HepG2 (cell line): ENCODE measurements around the gene HYDIN.
"Not testable (repeated sequence)": the region's sequence is repeated elsewhere in the genome, so short reads cannot be mapped to it uniquely, and the experiment has no call there.

Experiments
- CREB1 ChIP-seq, 2 experiments: fragments of 450-650 bp in 1 of 2; IDR thresholded peaks; 2 replicates each; pipeline ENCODE4 v1.6.1; 2016 to 2017; ENCODE audit warnings: control low read depth in 1 of 2, mild to moderate bottlenecking in 1 of 2, missing compliant biosample characterization in 1 of 2, missing genetic modification characterization in 1 of 2
- EZH2 ChIP-seq: conservative IDR thresholded peaks from 2 replicates; pipeline ENCODE4 v1.6.1; 2012; ENCODE audit warnings: mild to moderate bottlenecking, low read depth, low read length, moderate library complexity
- MAFK ChIP-seq, 2 experiments: IDR thresholded peaks in 1 of 2; conservative IDR thresholded peaks in 1 of 2; 2 replicates each; pipeline ENCODE4 v1.6.1; 2011; ENCODE audit warnings: improper control_type of control experiment in 2 of 2, low read length in 2 of 2
- NBN ChIP-seq: fragments of 450-650 bp; conservative IDR thresholded peaks from 2 replicates; pipeline ENCODE4 v1.6.1; 2017
- NFATC3 ChIP-seq: sonication (generic); formaldehyde crosslinking; IDR thresholded peaks from 2 replicates; pipeline ENCODE4 v1.5.1; 2020; ENCODE audit warnings: mild to moderate bottlenecking, missing genetic modification reagents
- POLR2A ChIP-seq, 2 experiments: IDR thresholded peaks; 2 replicates each; pipeline ENCODE4 v1.6.1; 2011; ENCODE audit warnings: low read depth in 2 of 2, low read length in 2 of 2, mild to moderate bottlenecking in 1 of 2, moderate library complexity in 1 of 2; ENCODE audit not compliant: insufficient read depth in 1 of 2
- SATB2 ChIP-seq: sonication (generic); formaldehyde crosslinking; IDR thresholded peaks from 2 replicates; pipeline ENCODE4 v1.5.0; 2020; ENCODE audit warnings: missing genetic modification reagents
- TEAD2 ChIP-seq: sonication (generic); formaldehyde crosslinking; IDR thresholded peaks from 2 replicates; pipeline ENCODE4 v1.9.0; 2021; ENCODE audit warnings: missing genetic modification reagents
- ZFP36 ChIP-seq: fragments of 150-350 bp; IDR thresholded peaks from 2 replicates; pipeline ENCODE4 v1.6.1; 2018; ENCODE audit warnings: borderline replicate concordance, low read length, low read depth; ENCODE audit not compliant: partially characterized antibody
- ZFX ChIP-seq: sonication (generic); formaldehyde crosslinking; IDR thresholded peaks from 2 replicates; pipeline ENCODE4 v1.4.0; 2020; ENCODE audit warnings: mild to moderate bottlenecking, low read depth, missing genetic modification reagents, moderate library complexity
- ZNF414 ChIP-seq: sonication (generic); formaldehyde crosslinking; IDR thresholded peaks from 2 replicates; pipeline ENCODE4 v1.5.0; 2020; ENCODE audit warnings: missing genetic modification reagents
- ZNF782 ChIP-seq: sonication (generic); formaldehyde crosslinking; IDR thresholded peaks from 2 replicates; pipeline ENCODE4 v1.4.0; 2020; ENCODE audit warnings: missing genetic modification reagents, mild to moderate bottlenecking, borderline replicate concordance

GRCh38 chr16:70818088-70818487 is 412.4 kb downstream of the HYDIN start:
- TF ChIP-seq EZH2; ZFX; ZNF782 (CRISPR knock-in tag); SATB2 (CRISPR knock-in tag); CREB1 (IDR thresholded peaks at IDR 0.05); CREB1 (CRISPR knock-in tag; IDR thresholded peaks at IDR 0.05); NFATC3 (CRISPR knock-in tag); ZFP36; MAFK (conservative IDR thresholded peaks at IDR 0.05 in 1 of 2, IDR thresholded peaks at IDR 0.05 in 1 of 2; ENCODE audit: low read length in 2 of 2); POLR2A (IDR thresholded peaks at IDR 0.05; ENCODE audit: insufficient read depth in 1 of 2, low read depth in 2 of 2, low read length in 2 of 2); ZNF414; TEAD2 (CRISPR knock-in tag); NBN: not testable (repeated sequence)
